Spinal cord (tissue), 10 donors: Measurements from ENCODE around the gene HIRIP3. TPM values are rescaled to one million over a fixed set of nuclear protein-coding genes. Genes with fewer than 3 reads are reported as not detected.

Source experiments
- DNase-seq, 6 donors: peaks; one replicate each; pipeline versions ENCODE4 v3.0.0 to v3.0.0-alpha.2; 2013 to 2015; ENCODE audit warnings: low spot score in 6 of 6, low read depth in 4 of 6
- H3K27ac ChIP-seq: one replicate; pipeline ENCODE4 v1.5.1; 2013; ENCODE audit warnings: low read depth, low read length, control low read depth
- H3K27me3 ChIP-seq: one replicate; pipeline ENCODE4 v1.6.1; 2013; ENCODE audit warnings: low read length; ENCODE audit not compliant: control insufficient read depth, insufficient read depth
- H3K36me3 ChIP-seq: one replicate; pipeline ENCODE4 v1.6.1; 2013; ENCODE audit warnings: low read length; ENCODE audit not compliant: control insufficient read depth, insufficient read depth
- H3K4me1 ChIP-seq: one replicate; pipeline ENCODE4 v1.6.1; 2013; ENCODE audit warnings: low read length; ENCODE audit not compliant: control insufficient read depth, insufficient read depth
- H3K4me3 ChIP-seq: one replicate; pipeline ENCODE4 v1.5.1; 2013; ENCODE audit warnings: low read depth, low read length, control low read depth
- H3K9me3 ChIP-seq: one replicate; pipeline ENCODE4 v1.6.1; 2013; ENCODE audit warnings: low read length; ENCODE audit not compliant: control insufficient read depth, insufficient read depth
- WGBS: methylation state at CpG from one replicate; pipeline ENCODE4 v1.1.5; 2013; ENCODE audit warnings: missing lambda C conversion rate; ENCODE audit not compliant: insufficient coverage; 5-methylcytosine and 5-hydroxymethylcytosine counted together
- polyA plus RNA-seq, 2 donors: library from polyadenylated mRNA; unstranded; fragments of 120-200 nt; gene quantifications; one replicate each; pipeline ENCODE4 v1.2.1, GENCODE V29; 2013; ENCODE audit not compliant: insufficient read length in 2 of 2
- total RNA-seq, 2 donors: library from RNA; depleted of rRNA in 1 of 2; stranded (reverse); fragments of 120-200 nt in 1 of 2; fragments of >200 nt in 1 of 2; gene quantifications; one replicate each; pipeline versions ENCODE4 v1.2.3 to v1.2.4, GENCODE V29; 2013 to 2014
- donor health status: healthy.

The HIRIP3 gene
- total and polyA plus RNA-seq, 4 donors, result 12.2 to 28.8 (median 20.0) TPM

GRCh38 chr16:30028438-30029076, 33.1 kb upstream of the HIRIP3 start:
- Histone ChIP-seq H3K27me3 (peaks cover 2% of the 10 kb centered on the region), H3K4me3 (no peak overlapping the region), H3K36me3 (peaks cover 47% of the 10 kb centered on the region), H3K4me1 (peaks cover 58% of the 10 kb centered on the region), H3K9me3 (no peaks in the 10 kb centered on the region), H3K27ac (no peak overlapping the region)
- no peak for DNase-seq
- WGBS, result 15% methylated on average over 15 of the region's 18 CpGs

GRCh38 chr16:30027588-30028437, 32.4 kb upstream of the HIRIP3 start:
- H3K36me3 ChIP-seq, result peaks cover 47% of the 10 kb centered on the region
- DNase-seq, result no peak
- 55% methylated on average over 11 of the region's 13 CpGs for WGBS
- H3K9me3 ChIP-seq, result no peaks in the 10 kb centered on the region
- H3K4me1 ChIP-seq, result peaks cover 58% of the 10 kb centered on the region
- H3K27me3 ChIP-seq, result peaks cover 2% of the 10 kb centered on the region
- no peak overlapping the region for H3K4me3 ChIP-seq
- no peak overlapping the region for H3K27ac ChIP-seq

GRCh38 chr16:30026449-30026848, 31.0 kb upstream of the HIRIP3 start:
- 93% methylated on average over 18 of the region's 18 CpGs for WGBS
- no peak overlapping the region for H3K4me3 ChIP-seq
- DNase-seq, result no peak
- H3K4me1 ChIP-seq, result peaks cover 50% of the 10 kb centered on the region
- H3K36me3 ChIP-seq, result peaks cover 47% of the 10 kb centered on the region
- no peaks in the 10 kb centered on the region for H3K9me3 ChIP-seq
- H3K27me3 ChIP-seq, result peaks cover 2% of the 10 kb centered on the region
- no peak overlapping the region for H3K27ac ChIP-seq

GRCh38 chr16:30025574-30025973, 30.2 kb upstream of the HIRIP3 start:
- WGBS, result 80% methylated on average over 5 of the region's 7 CpGs
- H3K9me3 ChIP-seq, result no peaks in the 10 kb centered on the region
- no peak for DNase-seq
- no peaks in the 10 kb centered on the region for H3K27me3 ChIP-seq
- no peak overlapping the region for H3K4me3 ChIP-seq
- peaks cover 47% of the 10 kb centered on the region for H3K36me3 ChIP-seq
- H3K4me1 ChIP-seq, result peaks cover 52% of the 10 kb centered on the region
- H3K27ac ChIP-seq, result no peak overlapping the region

GRCh38 chr16:30025156-30025555, 29.7 kb upstream of the HIRIP3 start:
- no peak overlapping the region for H3K4me3 ChIP-seq
- no peak overlapping the region for H3K27ac ChIP-seq
- DNase-seq, result no peak
- H3K36me3 ChIP-seq, result peaks cover 47% of the 10 kb centered on the region
- H3K4me1 ChIP-seq, result peaks cover 49% of the 10 kb centered on the region
- H3K9me3 ChIP-seq, result no peaks in the 10 kb centered on the region
- no peaks in the 10 kb centered on the region for H3K27me3 ChIP-seq
- 81% methylated on average over 18 of the region's 20 CpGs for WGBS

GRCh38 chr16:30024451-30024850, 29.0 kb upstream of the HIRIP3 start:
- no peak for DNase-seq
- no peaks in the 10 kb centered on the region for H3K27me3 ChIP-seq
- no peak overlapping the region for H3K27ac ChIP-seq
- H3K4me1 ChIP-seq, result peaks cover 42% of the 10 kb centered on the region
- 82% methylated on average over 3 of the region's 16 CpGs for WGBS
- peaks cover 47% of the 10 kb centered on the region for H3K36me3 ChIP-seq
- no peaks in the 10 kb centered on the region for H3K9me3 ChIP-seq
- no peak overlapping the region for H3K4me3 ChIP-seq

GRCh38 chr16:30023586-30023985, 28.2 kb upstream of the HIRIP3 start:
- peaks cover 45% of the 10 kb centered on the region for H3K36me3 ChIP-seq
- no peak for DNase-seq

GRCh38 chr16:30022887-30023286, 27.5 kb upstream of the HIRIP3 start, which contains the start of gene C16orf92:
C16orf92 (plus strand) TSS chr16:30023198; CDS start chr16:30023341, 143 bp downstream.
- no peak within 1 kb of the TSS for H3K27ac ChIP-seq
- H3K9me3 ChIP-seq, result no peaks in the 10 kb centered on the region
- H3K36me3 ChIP-seq, result peaks cover 39% of the 10 kb centered on the region
- 88% methylated on average over 2 of the region's 6 CpGs for WGBS
- H3K27me3 ChIP-seq, result no peaks in the 10 kb centered on the region
- peaks cover 26% of the 10 kb centered on the region for H3K4me1 ChIP-seq
- no peak for DNase-seq
- H3K4me3 ChIP-seq, result no peak within 1 kb of the TSS

More at GRCh38 chr16:30023586-30023985, 28.2 kb upstream of the HIRIP3 start:
- H3K4me1 ChIP-seq, result peaks cover 33% of the 10 kb centered on the region
- WGBS, result 83% methylated on average over 10 of the region's 11 CpGs
- no peak overlapping the region for H3K27ac ChIP-seq
- no peaks in the 10 kb centered on the region for H3K9me3 ChIP-seq
- H3K27me3 ChIP-seq, result no peaks in the 10 kb centered on the region
- no peak overlapping the region for H3K4me3 ChIP-seq

GRCh38 chr16:30018731-30019158, 23.3 kb upstream of the HIRIP3 start:
- H3K27ac ChIP-seq, result no peak overlapping the region
- 79% methylated on average over 3 of the region's 4 CpGs for WGBS

More at GRCh38 chr16:30018731-30019158, 23.3 kb upstream of the HIRIP3 start:
- no peaks in the 10 kb centered on the region for H3K27me3 ChIP-seq
- no peaks in the 10 kb centered on the region for H3K9me3 ChIP-seq
- DNase-seq, result no peak
- H3K4me1 ChIP-seq, result peaks cover 15% of the 10 kb centered on the region
- H3K4me3 ChIP-seq, result no peak overlapping the region
- peaks cover under 1% of the 10 kb centered on the region for H3K36me3 ChIP-seq
